ENCODE data around the gene VAPA.

Gene VAPA

GRCh38 chr18:9943311-9943710 is 29.5 kb downstream of the VAPA start:
- Histone ChIP-seq H3K9me3 (ENCODE audit: low read length) (no peaks in the 10 kb centered on the region), H3K4me2 (ENCODE audit: low read length) (no peak overlapping the region), H3K9ac (ENCODE audit: low read length) (no peak overlapping the region), H3K27me3 (ENCODE audit: insufficient read depth, low read length) (no peaks in the 10 kb centered on the region), H2AFZ (ENCODE audit: low read length) (no peak overlapping the region), H3K4me3 (ENCODE audit: low read depth, low read length, poor library complexity, severe bottlenecking) (no peak overlapping the region), H3K79me2 (ENCODE audit: insufficient read depth, low read length) (peaks cover 3% of the 10 kb centered on the region; the same call in 1 of the 2 replicates), H3K27ac (ENCODE audit: low read depth, low read length, poor library complexity, severe bottlenecking) (no peak overlapping the region), H3K9me2 (ENCODE audit: low read depth, low read length) (no peaks in the 10 kb centered on the region), H3K36me3 (ENCODE audit: insufficient read depth, low read length) (peaks cover 90% of the 10 kb centered on the region), H3K4me1 (ENCODE audit: insufficient read depth, low read length, severe bottlenecking) (no peaks in the 10 kb centered on the region), H3F3A (ENCODE audit: insufficient read depth, low read length) (no peaks in the 10 kb centered on the region), H4K20me1 (ENCODE audit: insufficient read depth, low read length) (no peaks in the 10 kb centered on the region)
- no peak for TF ChIP-seq EZH2 (IDR thresholded peaks at IDR 0.05; ENCODE audit: borderline replicate concordance, low read length)
- TF ChIP-seq CTCF (IDR thresholded peaks at IDR 0.05; ENCODE audit: low read length), result no peak

- Histone ChIP-seq H3K9me2 (ENCODE audit: low read depth, low read length) (no peaks in the 10 kb centered on the region), H3K79me2 (ENCODE audit: insufficient read depth, low read length) (no peaks in the 10 kb centered on the region; the same call in 1 of the 2 replicates), H3F3A (ENCODE audit: insufficient read depth, low read length) (no peaks in the 10 kb centered on the region), H3K4me3 (ENCODE audit: low read depth, low read length, poor library complexity, severe bottlenecking) (no peak overlapping the region), H4K20me1 (ENCODE audit: insufficient read depth, low read length) (no peaks in the 10 kb centered on the region), H3K9ac (ENCODE audit: low read length) (no peak overlapping the region), H3K4me2 (ENCODE audit: low read length) (no peak overlapping the region), H3K27me3 (ENCODE audit: insufficient read depth, low read length) (no peaks in the 10 kb centered on the region), H3K36me3 (ENCODE audit: insufficient read depth, low read length) (peaks cover 86% of the 10 kb centered on the region), H3K27ac (ENCODE audit: low read depth, low read length, poor library complexity, severe bottlenecking) (no peak overlapping the region), H3K4me1 (ENCODE audit: insufficient read depth, low read length, severe bottlenecking) (no peaks in the 10 kb centered on the region), H2AFZ (ENCODE audit: low read length) (no peak overlapping the region), H3K9me3 (ENCODE audit: low read length) (no peaks in the 10 kb centered on the region)
- no peak for TF ChIP-seq CTCF (IDR thresholded peaks at IDR 0.05; ENCODE audit: low read length)
- no peak for TF ChIP-seq EZH2 (IDR thresholded peaks at IDR 0.05; ENCODE audit: borderline replicate concordance, low read length)
These were observed 31.0 kb downstream of the VAPA start for GRCh38 chr18:9944805-9945204.

- Histone ChIP-seq H3K27me3 (ENCODE audit: insufficient read depth, low read length) (no peaks in the 10 kb centered on the region), H3K9me3 (ENCODE audit: low read length) (no peaks in the 10 kb centered on the region), H2AFZ (ENCODE audit: low read length) (no peak overlapping the region), H3K4me1 (ENCODE audit: insufficient read depth, low read length, severe bottlenecking) (no peaks in the 10 kb centered on the region), H3F3A (ENCODE audit: insufficient read depth, low read length) (no peaks in the 10 kb centered on the region), H3K9me2 (ENCODE audit: low read depth, low read length) (no peaks in the 10 kb centered on the region), H3K4me3 (ENCODE audit: low read depth, low read length, poor library complexity, severe bottlenecking) (no peak overlapping the region), H4K20me1 (ENCODE audit: insufficient read depth, low read length) (no peaks in the 10 kb centered on the region), H3K36me3 (ENCODE audit: insufficient read depth, low read length) (peaks cover 87% of the 10 kb centered on the region), H3K9ac (ENCODE audit: low read length) (no peak overlapping the region), H3K27ac (ENCODE audit: low read depth, low read length, poor library complexity, severe bottlenecking) (no peak overlapping the region), H3K79me2 (ENCODE audit: insufficient read depth, low read length) (no peaks in the 10 kb centered on the region), H3K4me2 (ENCODE audit: low read length) (no peak overlapping the region)
- TF ChIP-seq EZH2 (IDR thresholded peaks at IDR 0.05; ENCODE audit: borderline replicate concordance, low read length) (no peak), CTCF (IDR thresholded peaks at IDR 0.05; ENCODE audit: low read length) (no peak)
These were observed 33.0 kb downstream of the VAPA start for GRCh38 chr18:9946831-9947230.

All from OCI-LY1 (cell line).